Omental fat pad (tissue), 4 donors: ENCODE measurements around the gene NME1. TPM values are rescaled to one million over a fixed set of nuclear protein-coding genes. Genes with fewer than 3 reads are reported as not detected.

Experiments used
- ATAC-seq: fragments of 150-250 bp; one replicate; pipeline ENCODE4 v1.9.1; 2016; ENCODE audit warnings: mild to moderate bottlenecking, moderate library complexity; ENCODE audit not compliant: low FRiP score
- DNase-seq: peaks from one replicate; pipeline ENCODE4 v3.0.0-alpha.2; 2019; ENCODE audit warnings: low spot score
- CTCF ChIP-seq, 3 donors: fragments of 450-650 bp; IDR thresholded peaks; one replicate each; pipeline ENCODE4 v1.5.1; 2016 to 2017; ENCODE audit warnings: antibody characterized with exemption in 3 of 3, mild to moderate bottlenecking in 3 of 3, moderate library complexity in 2 of 3
- total RNA-seq, 4 donors: library from RNA; depleted of rRNA; stranded (reverse); fragments of >200 nt; gene quantifications; one replicate each; pipeline ENCODE4 v1.1.0, GENCODE V29; 2016

NME1 gene
- total RNA-seq, 4 donors from 2014 or later: 24.1 to 95.2 (median 77.1) TPM

- TF ChIP-seq CTCF (IDR thresholded peaks at IDR 0.05): no peak
- ATAC-seq (no peak), DNase-seq (no peak)
These were observed 20.4 kb upstream of the NME1 start for GRCh38 chr17:51132964-51133319.

- DNase-seq (no peak), ATAC-seq (no peak)
- no peak for TF ChIP-seq CTCF (IDR thresholded peaks at IDR 0.05)
These were observed 20.0 kb upstream of the NME1 start for GRCh38 chr17:51133365-51133764.

- no peak for DNase-seq
- TF ChIP-seq CTCF (IDR thresholded peaks at IDR 0.05): no peak
- ATAC-seq: no peak
These were observed 17.4 kb upstream of the NME1 start for GRCh38 chr17:51135956-51136355.

- DNase-seq (no peak), ATAC-seq (no peak)
- TF ChIP-seq CTCF (IDR thresholded peaks at IDR 0.05): no peak
These were observed 10.8 kb upstream of the NME1 start for GRCh38 chr17:51142597-51142996.

GRCh38 chr17:51144266-51145022 is 8.9 kb upstream of the NME1 start:
- ATAC-seq: no peak
- TF ChIP-seq CTCF (IDR thresholded peaks at IDR 0.05): no peak
- no peak for DNase-seq

- DNase-seq: no peak
- peak; percentile 42 for ATAC-seq
- TF ChIP-seq CTCF (IDR thresholded peaks at IDR 0.05): no peak
These were observed 5.7 kb upstream of the NME1 start for GRCh38 chr17:51147650-51148049.

GRCh38 chr17:51149163-51149562 is 4.2 kb upstream of the NME1 start:
- ATAC-seq (no peak), DNase-seq (no peak)

More at GRCh38 chr17:51149163-51149562, 4.2 kb upstream of the NME1 start:
- TF ChIP-seq CTCF (IDR thresholded peaks at IDR 0.05): no peak
